Medulla oblongata (tissue), 1 donor: ENCODE results near the gene TPR.

Experiments
- DNase-seq: peaks from one replicate; pipeline ENCODE4 v3.0.0-alpha.2; 2015; ENCODE audit errors: extremely low spot score

Gene TPR

GRCh38 chr1:186289943-186290545 lies 85.0 kb downstream of the TPR start:
- no peak for DNase-seq

GRCh38 chr1:186286615-186287315 lies 88.3 kb downstream of the TPR start:
- DNase-seq = no peak

- no peak for DNase-seq
Measured at GRCh38 chr1:186283374-186283773, 91.7 kb downstream of the TPR start.

- DNase-seq = no peak
Measured at GRCh38 chr1:186282466-186282865, 92.6 kb downstream of the TPR start.

- DNase-seq = no peak
Measured at GRCh38 chr1:186275822-186276221, 99.2 kb downstream of the TPR start.

GRCh38 chr1:186272486-186272885 lies 102.6 kb downstream of the TPR start:
- DNase-seq = no peak

GRCh38 chr1:186271032-186271431 lies 104.0 kb downstream of the TPR start:
- DNase-seq = no peak
